ENCODE results near the gene COX17. TPM values are rescaled to one million over a fixed set of nuclear protein-coding genes. Genes with fewer than 3 reads are reported as not detected.

Gene COX17, protein sequence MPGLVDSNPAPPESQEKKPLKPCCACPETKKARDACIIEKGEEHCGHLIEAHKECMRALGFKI
- 108 to 126 TPM (median 111 TPM) in 5 replicates for total RNA-seq (2022; extraction: Qiagen RNA extraction)

DNA sequence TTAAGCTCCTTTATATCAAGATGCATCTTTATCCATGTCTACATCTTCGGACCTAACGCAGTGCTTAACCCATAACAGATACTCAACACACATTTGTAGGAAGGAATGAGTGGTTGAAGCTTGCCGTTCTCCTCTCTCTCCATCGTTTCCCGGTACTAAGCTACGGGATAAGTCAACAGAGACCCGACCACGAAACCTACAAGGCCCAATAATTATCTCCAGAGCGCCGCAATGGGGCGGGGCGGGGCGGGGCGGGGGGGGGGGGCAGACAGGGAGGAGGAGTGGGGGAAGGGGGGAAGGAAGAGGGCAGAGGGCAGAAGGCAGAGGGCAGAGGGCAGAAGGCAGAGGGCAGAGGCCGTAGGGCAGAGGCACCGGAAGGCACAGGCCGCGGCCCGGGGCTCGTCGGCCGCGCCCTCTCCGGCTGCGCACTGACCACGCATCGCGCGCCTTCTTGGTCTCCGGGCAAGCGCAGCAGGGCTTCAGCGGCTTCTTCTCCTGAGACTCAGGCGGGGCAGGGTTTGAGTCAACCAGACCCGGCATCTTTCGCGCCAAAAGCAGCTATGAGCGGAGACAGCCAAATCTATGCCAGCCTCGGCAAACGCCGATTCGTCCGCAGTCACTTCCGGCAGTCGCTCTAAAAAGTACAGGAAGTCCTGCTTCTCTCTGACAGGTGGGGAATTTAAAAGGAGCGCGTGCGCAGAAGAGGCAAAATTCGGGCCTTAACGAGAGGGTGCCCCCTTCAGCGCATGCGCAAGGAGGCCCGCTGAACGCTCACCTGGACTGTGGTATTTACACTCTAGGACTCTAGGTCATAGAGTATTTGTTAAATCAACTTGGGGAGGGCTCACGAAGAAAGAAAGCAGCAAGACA lies at the start of gene COX17:
Gene COX17 (minus strand): TSS at position 636 of the 870 bp plus-strand sequence. CDS start 96 bp downstream, at position 540.

DNA sequence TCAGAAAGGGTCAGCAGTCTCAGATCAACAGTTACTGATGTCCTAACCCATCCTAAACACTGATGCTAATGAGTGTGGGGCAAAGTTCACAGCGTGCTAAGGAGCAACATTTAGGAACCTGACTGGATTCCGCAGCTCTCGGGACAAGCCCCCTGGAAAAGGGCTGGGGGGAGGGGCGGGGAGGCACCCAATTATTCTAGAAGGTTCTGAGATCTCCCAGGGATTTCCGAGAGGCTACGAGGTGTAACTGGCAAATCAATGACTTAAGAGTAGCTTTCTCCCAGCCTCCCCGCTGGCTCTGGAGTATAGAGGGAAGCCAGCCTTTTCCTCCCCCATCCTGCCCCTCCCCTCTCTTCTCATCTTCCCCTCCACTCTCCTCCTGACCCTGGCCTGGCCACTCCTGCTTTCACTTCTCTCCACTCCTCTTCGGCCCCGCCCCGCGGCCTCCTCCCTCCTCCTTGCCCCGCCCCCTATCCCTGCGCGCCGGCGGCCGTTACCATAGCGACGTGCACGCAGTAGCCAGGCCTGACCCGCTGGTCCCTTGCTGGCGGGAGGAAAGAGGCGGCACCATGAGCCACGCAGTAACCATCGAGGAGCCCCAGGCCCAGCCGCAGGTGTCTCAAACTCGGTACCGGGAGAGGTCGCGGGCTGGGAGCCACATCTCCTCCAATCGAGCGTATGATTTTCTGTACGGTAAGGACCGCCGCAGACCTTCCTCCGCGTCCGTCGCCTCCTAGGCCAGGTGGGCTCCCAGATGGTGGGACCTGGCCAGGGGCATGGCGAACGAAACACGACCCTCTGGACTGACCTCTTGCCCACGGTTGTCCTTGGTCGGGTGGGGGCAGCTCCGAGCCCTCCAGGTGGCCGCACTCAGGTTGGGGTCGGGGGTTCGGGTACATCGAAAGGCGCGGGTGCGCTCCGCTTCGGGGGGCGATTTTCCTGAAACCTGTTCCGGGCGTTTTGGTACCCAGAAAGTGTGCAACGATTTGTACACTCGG lies 25.6 kb upstream of the COX17 start, which contains the start of gene CFAP91:
Gene CFAP91 (plus strand): TSS at position 493 of the 998 bp plus-strand sequence. CDS start 77 bp downstream, at position 570.

DNA sequence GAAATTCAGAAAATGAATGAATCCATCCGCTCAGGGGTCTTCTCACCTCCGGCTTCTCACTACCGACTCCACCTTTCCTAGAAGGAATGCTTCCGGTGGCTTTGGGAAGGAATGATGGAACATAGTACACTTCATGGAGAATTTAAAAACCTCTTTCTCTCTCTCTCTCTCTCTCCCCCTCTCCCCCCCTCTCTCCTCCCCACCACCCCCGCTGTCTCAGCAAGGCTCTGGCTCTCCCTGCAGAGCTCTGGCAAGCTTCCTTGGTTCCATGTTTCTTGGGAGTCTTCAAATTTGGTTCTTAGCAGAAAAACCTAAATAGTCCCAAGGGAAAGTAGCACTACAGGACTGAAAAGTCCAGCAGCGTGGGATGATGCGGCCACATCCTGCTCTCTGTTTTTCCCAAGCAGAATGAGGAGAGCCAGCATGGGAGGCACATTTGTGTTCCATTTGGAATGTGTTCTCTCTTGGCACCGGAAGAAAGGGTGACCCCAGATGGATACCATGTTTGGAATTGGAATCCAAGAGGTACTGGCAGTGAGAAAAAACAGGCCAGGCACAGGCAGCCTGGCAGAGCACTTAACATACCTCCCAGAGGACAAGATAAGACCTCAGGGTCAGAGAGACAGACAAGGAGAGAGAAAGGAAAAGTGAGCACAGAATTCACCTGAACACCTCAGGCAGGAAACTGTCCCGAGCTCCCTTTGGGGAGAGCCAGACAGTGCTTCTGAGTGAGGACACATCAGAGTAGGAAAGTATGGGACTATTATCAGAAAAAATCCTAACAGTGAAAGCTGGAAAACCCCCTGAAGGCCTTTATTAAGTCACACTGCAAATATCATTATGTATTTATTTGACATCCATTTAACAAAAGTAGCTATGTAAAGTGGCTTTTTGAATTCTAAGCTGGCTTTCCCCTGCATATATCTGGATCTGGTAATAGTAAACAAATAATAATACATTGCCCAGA lies 16.4 kb downstream of the COX17 start, which contains the start of gene POPDC2:
Gene POPDC2 (minus strand): TSS at position 116 of the 967 bp plus-strand sequence. CDS start 166 bp downstream, outside the sequence.

Other genes starting within 250 kb of the COX17 start
- 14.6 to 27.2 TPM (median 22.1 TPM) in 5 replicates for gene TMEM39A, start 213.8 kb downstream of the COX17 start, total RNA-seq (2022; extraction: Qiagen RNA extraction)
- gene POGLUT1, start 208.4 kb downstream of the COX17 start, total RNA-seq (2022; extraction: Qiagen RNA extraction): 7.9 to 8.8 TPM (median 8.5 TPM) in 5 replicates
- gene TIMMDC1, start 178.9 kb downstream of the COX17 start, total RNA-seq (2022; extraction: Qiagen RNA extraction): 59.6 to 84.4 TPM (median 74.6 TPM) in 5 replicates
- not detected in 5 replicates for gene CD80, start 117.8 kb downstream of the COX17 start, total RNA-seq (2022; extraction: Qiagen RNA extraction)
- gene ADPRH, start 97.9 kb downstream of the COX17 start, total RNA-seq (2022; extraction: Qiagen RNA extraction): 2.3 to 3.3 TPM (median 2.7 TPM) in 5 replicates
- gene PLA1A, start 79.5 kb downstream of the COX17 start, total RNA-seq (2022; extraction: Qiagen RNA extraction): 0.26 to 0.80 TPM (median 0.40 TPM) in 5 replicates
- 0.16 to 0.87 TPM (median 0.49 TPM) in 5 replicates for gene POPDC2, start 16.8 kb downstream of the COX17 start, total RNA-seq (2022; extraction: Qiagen RNA extraction)
- gene CFAP91, start 25.6 kb upstream of the COX17 start, total RNA-seq (2022; extraction: Qiagen RNA extraction): 0.15 to 0.43 TPM (median 0.24 TPM) in 4 of 5 replicates, not detected in the other
- not detected in 5 replicates for gene NR1I2, start 104.7 kb upstream of the COX17 start, total RNA-seq (2022; extraction: Qiagen RNA extraction)

Data from A549 treated with Mapracorat at 1 μM for 4 hours (cell line).